CD14-positive monocyte (primary cell): ENCODE measurements around the gene ARL15. TPM values are rescaled to one million over a fixed set of nuclear protein-coding genes. Genes with fewer than 3 reads are reported as not detected.

Experiments
- DNase-seq, 3 donors: peaks; one replicate each; pipeline ENCODE4 v3.0.0-alpha.2; 2011 to 2022
- H2AFZ ChIP-seq: 2 replicates; pipeline ENCODE4 v1.6.0; 2012; ENCODE audit warnings: mild to moderate bottlenecking, low read depth, low read length, inconsistent platforms; ENCODE audit not compliant: insufficient read depth, poor library complexity, severe bottlenecking
- H3K27ac ChIP-seq, 2 donors: 1 replicate in 1 of 2; 2 replicates in 1 of 2; pipeline ENCODE4 v1.5.1; 2012 to 2013; ENCODE audit warnings: low read length in 2 of 2, control low read depth in 1 of 2, inconsistent platforms in 1 of 2, low read depth in 1 of 2, mild to moderate bottlenecking in 1 of 2
- H3K27me3 ChIP-seq, 2 donors: one replicate each; pipeline versions ENCODE4 v1.6.0 to v1.6.1; 2011 to 2013; ENCODE audit warnings: low read length in 2 of 2; ENCODE audit not compliant: control insufficient read depth in 2 of 2, insufficient read depth in 2 of 2
- H3K36me3 ChIP-seq, 2 donors: replicated peaks in 1 of 2; 1 replicate in 1 of 2; 2 replicates in 1 of 2; pipeline versions ENCODE4 v1.5.1 to v1.6.1; 2012 to 2013; ENCODE audit warnings: low read length in 2 of 2, control low read depth in 1 of 2, inconsistent platforms in 1 of 2, mild to moderate bottlenecking in 1 of 2; ENCODE audit not compliant: insufficient read depth in 2 of 2, control insufficient read depth in 1 of 2
- H3K4me1 ChIP-seq, 2 donors: 1 replicate in 1 of 2; 2 replicates in 1 of 2; pipeline versions ENCODE4 v1.5.1 to v1.6.1; 2012 to 2013; ENCODE audit warnings: low read length in 2 of 2, control low read depth in 1 of 2, inconsistent platforms in 1 of 2, mild to moderate bottlenecking in 1 of 2, moderate library complexity in 1 of 2; ENCODE audit not compliant: insufficient read depth in 2 of 2, control insufficient read depth in 1 of 2
- H3K4me2 ChIP-seq: replicated peaks from 2 replicates; pipeline ENCODE3; 2012; ENCODE audit warnings: low read length, moderate library complexity, mild to moderate bottlenecking; ENCODE audit not compliant: poor library complexity, severe bottlenecking; ENCODE audit errors: extremely low read depth
- H3K4me3 ChIP-seq, 3 experiments: fragments of 200-600 bp in 1 of 3; sonication (generic) in 1 of 3; replicated peaks in 1 of 3; 1 replicate in 2 of 3; 2 replicates in 1 of 3; pipeline ENCODE4 v1.5.1; 2011 to 2013; ENCODE audit warnings: low read length in 3 of 3, mild to moderate bottlenecking in 3 of 3, control low read depth in 2 of 3, low read depth in 2 of 3, inconsistent platforms in 1 of 3, moderate library complexity in 1 of 3
- H3K79me2 ChIP-seq: 2 replicates; pipeline ENCODE4 v1.6.0; 2012; ENCODE audit warnings: mild to moderate bottlenecking, control low read depth, inconsistent platforms, low read length, moderate library complexity; ENCODE audit not compliant: insufficient read depth
- H3K9ac ChIP-seq: 2 replicates; pipeline ENCODE4 v1.6.0; 2017; ENCODE audit warnings: low read length, mild to moderate bottlenecking; ENCODE audit not compliant: insufficient read depth, poor library complexity, severe bottlenecking
- H3K9me3 ChIP-seq, 2 donors: replicated peaks in 1 of 2; 1 replicate in 1 of 2; 2 replicates in 1 of 2; pipeline versions ENCODE4 v1.5.1 to v1.6.1; 2012 to 2013; ENCODE audit warnings: low read length in 2 of 2, control low read depth in 1 of 2; ENCODE audit not compliant: control insufficient read depth in 1 of 2, insufficient read depth in 1 of 2
- H4K20me1 ChIP-seq: 2 replicates; pipeline ENCODE4 v1.6.0; 2012; ENCODE audit warnings: mild to moderate bottlenecking, low read length, control low read depth, moderate library complexity; ENCODE audit not compliant: insufficient read depth
- H3K27ac Mint-ChIP-seq, 7 donors: one replicate each; pipeline ENCODE4 v1.8.0; 2020; ENCODE audit warnings: mild to moderate bottlenecking in 7 of 7, mixed read lengths in 7 of 7, moderate library complexity in 6 of 7, inconsistent platforms in 2 of 7
- H3K27me3 Mint-ChIP-seq, 3 donors: one replicate each; pipeline ENCODE4 v1.8.0; 2021 to 2022; ENCODE audit warnings: low read depth in 3 of 3, mild to moderate bottlenecking in 3 of 3, mixed read lengths in 3 of 3, moderate library complexity in 3 of 3, inconsistent platforms in 1 of 3
- H3K36me3 Mint-ChIP-seq, 2 donors: one replicate each; pipeline ENCODE4 v1.8.0; 2020; ENCODE audit warnings: mixed read lengths in 2 of 2, inconsistent platforms in 1 of 2, mild to moderate bottlenecking in 1 of 2
- H3K4me1 Mint-ChIP-seq: one replicate; pipeline ENCODE4 v1.8.0; 2020; ENCODE audit warnings: mild to moderate bottlenecking, mixed read lengths
- H3K4me3 Mint-ChIP-seq, 2 donors: one replicate each; pipeline ENCODE4 v1.8.0; 2020; ENCODE audit warnings: mild to moderate bottlenecking in 2 of 2, mixed read lengths in 2 of 2, moderate library complexity in 1 of 2
- H3K9me3 Mint-ChIP-seq, 7 donors: one replicate each; pipeline ENCODE4 v1.8.0; 2020 to 2022; ENCODE audit warnings: mixed read lengths in 7 of 7, mild to moderate bottlenecking in 6 of 7, moderate library complexity in 6 of 7, inconsistent platforms in 2 of 7
- CTCF ChIP-seq: fragments of 200-600 bp; IDR thresholded peaks from one replicate; pipeline ENCODE4 v1.8.0; 2022; ENCODE audit warnings: antibody characterized with exemption, mild to moderate bottlenecking
- WGBS: methylation state at CpG from one replicate; pipeline ENCODE4 v1.1.5; 2013; ENCODE audit warnings: missing lambda C conversion rate; ENCODE audit not compliant: insufficient coverage; 5-methylcytosine and 5-hydroxymethylcytosine counted together
- intact Hi-C, 2 donors: fragments of 100-400 bp; cut with micrococcal nuclease; formaldehyde crosslinking; loops; one replicate each; pipeline versions ENCODE4 v1.15.0 to v1.15.1; 2023
- polyA plus RNA-seq, 3 donors: library from polyadenylated mRNA; depleted of rRNA in 1 of 3; unstranded in 2 of 3; stranded (reverse) in 1 of 3; fragments of 300-500 nt in 2 of 3; fragments of >200 nt in 1 of 3; fragmentation: Illumina TruSeq in 2 of 3; gene quantifications; 1 replicate in 2 of 3; 2 replicates in 1 of 3; pipeline ENCODE4 v1.2.3, GENCODE V29; 2012 to 2021

ARL15 gene
- polyA plus RNA-seq, 3 donors: 10.5 to 27.6 (median 18.0) TPM

- no peaks in the 10 kb centered on the region for H3K9me3 ChIP-seq
- peaks cover 0 to 10% of the 10 kb centered on the region in 2 donors for H3K36me3 ChIP-seq
- no peak overlapping the region for H3K4me2 ChIP-seq
- H3K9ac ChIP-seq: no peak overlapping the region
- no peak for DNase-seq
- peaks cover 7% of the 10 kb centered on the region for H3K79me2 ChIP-seq
- intact Hi-C loops: no loop called here
- WGBS: 100% methylated on average over 1 of the region's 3 CpGs
- peaks cover 4% of the 10 kb centered on the region for H3K4me1 Mint-ChIP-seq
- H3K27ac Mint-ChIP-seq: no peak overlapping the region
- H3K4me3 ChIP-seq: no peak overlapping the region
- H4K20me1 ChIP-seq: peaks cover 57% of the 10 kb centered on the region
- no peaks in the 10 kb centered on the region for H3K27me3 Mint-ChIP-seq
- H3K4me1 ChIP-seq: no peaks in the 10 kb centered on the region
- H2AFZ ChIP-seq: no peak overlapping the region
- H3K27ac ChIP-seq: no peak overlapping the region
- peaks cover 14 to 19% of the 10 kb centered on the region in 2 donors for H3K36me3 Mint-ChIP-seq
- H3K9me3 Mint-ChIP-seq: peaks cover 0 to 6% (median 3%) of the 10 kb centered on the region in 7 donors
- TF ChIP-seq CTCF: no peak
- H3K27me3 ChIP-seq: no peaks in the 10 kb centered on the region
- no peak overlapping the region for H3K4me3 Mint-ChIP-seq
Observed at GRCh38 chr5:54279960-54280359, 30.4 kb downstream of the ARL15 start.

DNA sequence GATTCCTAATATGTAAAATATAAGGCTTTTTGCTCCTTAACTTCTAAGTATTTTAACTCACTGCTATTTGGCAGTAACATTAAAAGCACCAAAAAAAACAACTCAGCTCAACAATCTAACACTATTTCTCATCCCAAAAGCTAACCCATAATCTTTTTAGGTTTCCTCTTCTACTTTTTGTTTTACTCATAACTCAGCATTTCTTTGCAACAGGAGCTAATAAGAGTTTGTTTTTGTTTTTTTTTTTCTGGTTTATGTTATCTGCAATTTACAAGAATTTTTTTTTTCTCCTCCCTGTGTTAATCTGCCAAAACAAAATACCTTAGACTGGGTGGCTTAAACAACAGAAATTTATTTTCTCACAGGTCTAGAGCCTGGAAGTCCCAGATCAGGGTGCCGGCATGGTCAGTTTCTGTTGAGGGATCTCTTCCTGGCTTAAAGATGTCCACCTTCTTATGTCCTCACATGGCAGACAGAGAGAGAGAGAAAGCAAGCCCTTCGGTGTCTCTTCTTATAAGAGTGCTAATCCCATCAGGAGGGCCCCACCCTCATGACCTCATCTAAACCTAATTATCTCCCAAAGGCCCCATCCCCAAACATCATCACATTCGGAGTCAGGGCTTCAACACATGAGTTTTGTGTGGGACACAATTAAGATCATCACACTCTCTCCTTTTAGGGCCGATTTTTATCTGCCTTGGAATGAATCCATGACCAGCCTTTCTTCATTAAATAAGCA is 31.2 kb downstream of the ARL15 start:
- peak overlapping the region in 1 of 7 donors; percentile 5 for H3K27ac Mint-ChIP-seq
- no peaks in the 10 kb centered on the region for H3K27me3 Mint-ChIP-seq
- H3K9me3 Mint-ChIP-seq: peaks cover 0 to 6% (median 0%) of the 10 kb centered on the region in 7 donors
- H3K36me3 Mint-ChIP-seq: peaks cover 14 to 19% of the 10 kb centered on the region in 2 donors
- H3K4me3 Mint-ChIP-seq: no peak overlapping the region
- no peak overlapping the region for H3K9ac ChIP-seq
- H3K4me1 Mint-ChIP-seq: peaks cover 7% of the 10 kb centered on the region
- DNase-seq: no peak
- no peak overlapping the region for H3K4me2 ChIP-seq
- H3K4me1 ChIP-seq: no peaks in the 10 kb centered on the region
- H4K20me1 ChIP-seq: peaks cover 59% of the 10 kb centered on the region
- H3K9me3 ChIP-seq: no peaks in the 10 kb centered on the region
- H3K27me3 ChIP-seq: no peaks in the 10 kb centered on the region
- no peak overlapping the region for H2AFZ ChIP-seq
- no peak for TF ChIP-seq CTCF
- H3K4me3 ChIP-seq: no peak overlapping the region
- WGBS: 100% methylated on average over 2 of the region's 4 CpGs
- intact Hi-C loops: no loop called here
- H3K36me3 ChIP-seq: peaks cover 0 to 10% of the 10 kb centered on the region in 2 donors
- no peak overlapping the region for H3K27ac ChIP-seq
- peaks cover 7% of the 10 kb centered on the region for H3K79me2 ChIP-seq
